ENCODE measurements around the gene ENG.
"Not testable (repeated sequence)": the region's sequence is repeated elsewhere in the genome, so short reads cannot be mapped to it uniquely, and the experiment has no call there.

DNA sequence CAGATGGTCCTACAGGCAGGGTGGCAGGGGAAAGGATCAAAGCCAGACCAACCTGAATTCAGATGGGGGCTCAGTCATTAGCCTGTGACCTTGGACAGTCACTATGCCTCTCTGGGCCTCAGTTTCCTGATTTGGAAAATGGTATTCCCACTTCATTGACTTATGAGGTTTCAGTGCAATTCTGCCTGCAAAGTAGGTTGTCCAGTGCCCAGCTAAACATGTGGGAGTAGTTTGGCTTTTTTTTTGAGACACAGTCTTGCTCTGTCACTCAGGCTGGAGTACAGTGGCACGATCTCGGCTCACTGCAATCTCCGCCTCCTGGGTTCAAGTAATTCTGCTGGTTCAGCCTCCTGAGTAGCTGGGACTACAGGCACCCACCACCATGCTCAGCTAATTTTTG, 17.9 kb downstream of the ENG start:
- TF ChIP-seq, protein P1, sequence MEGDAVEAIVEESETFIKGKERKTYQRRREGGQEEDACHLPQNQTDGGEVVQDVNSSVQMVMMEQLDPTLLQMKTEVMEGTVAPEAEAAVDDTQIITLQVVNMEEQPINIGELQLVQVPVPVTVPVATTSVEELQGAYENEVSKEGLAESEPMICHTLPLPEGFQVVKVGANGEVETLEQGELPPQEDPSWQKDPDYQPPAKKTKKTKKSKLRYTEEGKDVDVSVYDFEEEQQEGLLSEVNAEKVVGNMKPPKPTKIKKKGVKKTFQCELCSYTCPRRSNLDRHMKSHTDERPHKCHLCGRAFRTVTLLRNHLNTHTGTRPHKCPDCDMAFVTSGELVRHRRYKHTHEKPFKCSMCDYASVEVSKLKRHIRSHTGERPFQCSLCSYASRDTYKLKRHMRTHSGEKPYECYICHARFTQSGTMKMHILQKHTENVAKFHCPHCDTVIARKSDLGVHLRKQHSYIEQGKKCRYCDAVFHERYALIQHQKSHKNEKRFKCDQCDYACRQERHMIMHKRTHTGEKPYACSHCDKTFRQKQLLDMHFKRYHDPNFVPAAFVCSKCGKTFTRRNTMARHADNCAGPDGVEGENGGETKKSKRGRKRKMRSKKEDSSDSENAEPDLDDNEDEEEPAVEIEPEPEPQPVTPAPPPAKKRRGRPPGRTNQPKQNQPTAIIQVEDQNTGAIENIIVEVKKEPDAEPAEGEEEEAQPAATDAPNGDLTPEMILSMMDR (IDR thresholded peaks at IDR 0.05), result not testable (repeated sequence)
- not testable (repeated sequence) for TF ChIP-seq POLR2AphosphoS5 (IDR thresholded peaks at IDR 0.05)

All from stomach (tissue), 4 donors.